Kidney tubule cell (primary cell): ENCODE data around the gene BPIFB4.
"Not testable (repeated sequence)": the region's sequence is repeated elsewhere in the genome, so short reads cannot be mapped to it uniquely, and the experiment has no call there.

Experiments used
- DNase-seq: peaks from one replicate; pipeline ENCODE4 v3.0.0-alpha.2; 2018; ENCODE audit warnings: low spot score

BPIFB4 gene

GRCh38 chr20:33079259-33079658 is at the start of gene BPIFB4:
TSS of gene BPIFB4 (plus strand) at chr20:33079643. CDS start at chr20:33081527, 1,884 bp downstream.
- no peak for DNase-seq

GRCh38 chr20:33030076-33030475 is 49.4 kb upstream of the BPIFB4 start:
- DNase-seq = no peak

GRCh38 chr20:33030569-33030968 is 48.9 kb upstream of the BPIFB4 start:
- no peak for DNase-seq

GRCh38 chr20:33031531-33031930 is 47.9 kb upstream of the BPIFB4 start, which contains the start of gene BPIFB6:
TSS of gene BPIFB6 (plus strand) at chr20:33031648. CDS start at chr20:33031648, 0 bp downstream.
- no peak for DNase-seq

GRCh38 chr20:33032555-33032954 is 46.9 kb upstream of the BPIFB4 start:
- no peak for DNase-seq

GRCh38 chr20:33033381-33033780 is 46.1 kb upstream of the BPIFB4 start:
- no peak for DNase-seq

GRCh38 chr20:33034115-33034514 is 45.3 kb upstream of the BPIFB4 start:
- no peak for DNase-seq

- no peak for DNase-seq
These were observed 44.4 kb upstream of the BPIFB4 start for GRCh38 chr20:33034901-33035492.

GRCh38 chr20:33037456-33037855 is 42.0 kb upstream of the BPIFB4 start:
- no peak for DNase-seq

GRCh38 chr20:33038243-33038642 is 41.2 kb upstream of the BPIFB4 start:
- DNase-seq = no peak

- no peak for DNase-seq
These were observed 37.0 kb upstream of the BPIFB4 start for GRCh38 chr20:33042430-33042829.

- no peak for DNase-seq
These were observed 36.3 kb upstream of the BPIFB4 start for GRCh38 chr20:33042983-33043730.

GRCh38 chr20:33043731-33044181 is 35.7 kb upstream of the BPIFB4 start:
- DNase-seq = no peak

- DNase-seq = not testable (repeated sequence)
These were observed 34.2 kb upstream of the BPIFB4 start for GRCh38 chr20:33045129-33045721.

- DNase-seq = no peak
These were observed 33.0 kb upstream of the BPIFB4 start for GRCh38 chr20:33046412-33046811.

GRCh38 chr20:33051333-33051732 is 28.1 kb upstream of the BPIFB4 start:
- DNase-seq = no peak

GRCh38 chr20:33053291-33054106 is 25.9 kb upstream of the BPIFB4 start, which contains the start of gene BPIFB3:
TSS of gene BPIFB3 (plus strand) at chr20:33053903. CDS start at chr20:33055436, 1,533 bp downstream.
- no peak for DNase-seq

- no peak for DNase-seq
These were observed 25.1 kb upstream of the BPIFB4 start for GRCh38 chr20:33054381-33054780.

- DNase-seq = no peak
These were observed 24.7 kb upstream of the BPIFB4 start for GRCh38 chr20:33054791-33055190.

- no peak for DNase-seq
These were observed 20.3 kb upstream of the BPIFB4 start for GRCh38 chr20:33059136-33059535.

GRCh38 chr20:33059741-33060390 is 19.6 kb upstream of the BPIFB4 start:
- DNase-seq = no peak

- no peak for DNase-seq
These were observed 17.8 kb upstream of the BPIFB4 start for GRCh38 chr20:33061658-33062028.
